IMR-90 (cell line): ENCODE measurements around the gene HORMAD2. TPM values are rescaled to one million over a fixed set of nuclear protein-coding genes. Genes with fewer than 3 reads are reported as not detected.

Source experiments
- ATAC-seq: fragments of 200-7000 bp; cut with Tn5 transposase; 2 replicates; pipeline ENCODE4 v1.9.1; 2020; ENCODE audit warnings: low read depth, mild to moderate bottlenecking, moderate library complexity
- BruUV-seq: library from RNA; stranded (reverse); fragments of 400-500 nt; replicated peaks from 2 replicates; lab custom pipeline; 2021; lab: Mats Ljungman, UMichigan
- CTCF ChIA-PET: fragments of 300-600 bp; formaldehyde crosslinking; extraction: SDS; loops from one replicate; lab custom pipeline; 2021; ENCODE audit warnings: antibody characterized with exemption; lab: Yijun Ruan, JAX
- POLR2A ChIA-PET: fragments of 300-600 bp; sonication (Branson Sonifier 250); formaldehyde crosslinking; loops from one replicate; lab custom pipeline; 2022; ENCODE audit warnings: antibody characterized with exemption; ENCODE audit not compliant: unreplicated experiment; lab: Charles Lee
- DNase-seq: peaks from one replicate; pipeline ENCODE4 v3.0.0; 2013
- H2AFZ ChIP-seq: replicated peaks from 2 replicates; pipeline ENCODE3; 2013; ENCODE audit warnings: low read length, mild to moderate bottlenecking; ENCODE audit not compliant: poor library complexity
- H2AK5ac ChIP-seq: 2 replicates; pipeline ENCODE4 v1.6.1; 2013; ENCODE audit warnings: low read depth, low read length, inconsistent platforms
- H2AK9ac ChIP-seq: replicated peaks from 2 replicates; pipeline ENCODE3; 2013; ENCODE audit warnings: mild to moderate bottlenecking, low read depth, low read length, moderate library complexity; ENCODE audit not compliant: poor library complexity
- H2BK120ac ChIP-seq: 2 replicates; pipeline ENCODE4 v1.6.1; 2013; ENCODE audit warnings: low read depth, low read length, inconsistent platforms
- H2BK15ac ChIP-seq: 3 replicates; pipeline ENCODE4 v1.6.1; 2013; ENCODE audit warnings: low read depth, low read length, inconsistent platforms
- H2BK20ac ChIP-seq: 2 replicates; pipeline ENCODE4 v1.6.1; 2013; ENCODE audit warnings: low read depth, mild to moderate bottlenecking, inconsistent platforms, low read length, moderate library complexity
- H2BK5ac ChIP-seq: 2 replicates; pipeline ENCODE4 v1.6.1; 2013; ENCODE audit warnings: mild to moderate bottlenecking, low read depth, low read length, inconsistent platforms; ENCODE audit not compliant: poor library complexity, severe bottlenecking
- H3K14ac ChIP-seq: replicated peaks from 2 replicates; pipeline ENCODE4 v1.6.1; 2013; ENCODE audit warnings: low read depth, low read length, inconsistent platforms
- H3K18ac ChIP-seq: 2 replicates; pipeline ENCODE4 v1.6.1; 2013; ENCODE audit warnings: low read depth, low read length, control low read depth
- H3K23ac ChIP-seq: 2 replicates; pipeline ENCODE4 v1.6.1; 2013; ENCODE audit warnings: low read depth, low read length, inconsistent platforms
- H3K27ac ChIP-seq: 2 replicates; pipeline ENCODE4 v1.5.1; 2013; ENCODE audit warnings: mild to moderate bottlenecking, control low read depth, low read length; ENCODE audit not compliant: insufficient read depth
- H3K27me3 ChIP-seq: 2 replicates; pipeline ENCODE4 v1.6.1; 2013; ENCODE audit warnings: low read length; ENCODE audit not compliant: control insufficient read depth, insufficient read depth
- H3K36me3 ChIP-seq: 2 replicates; pipeline ENCODE4 v1.6.1; 2013; ENCODE audit warnings: low read length, mixed read lengths; ENCODE audit not compliant: control insufficient read depth, insufficient read depth
- H3K4ac ChIP-seq: 2 replicates; pipeline ENCODE4 v1.6.1; 2013; ENCODE audit warnings: low read depth, low read length, inconsistent platforms
- H3K4me1 ChIP-seq: 2 replicates; pipeline ENCODE4 v1.6.1; 2013; ENCODE audit warnings: low read length, mixed read lengths; ENCODE audit not compliant: control insufficient read depth, insufficient read depth
- H3K4me2 ChIP-seq: 2 replicates; pipeline ENCODE4 v1.6.1; 2013; ENCODE audit warnings: low read depth, mild to moderate bottlenecking, control low read depth, low read length, moderate library complexity
- H3K4me3 ChIP-seq: 2 replicates; pipeline ENCODE4 v1.5.1; 2013; ENCODE audit warnings: low read depth, mild to moderate bottlenecking, control low read depth, low read length, moderate library complexity; ENCODE audit not compliant: insufficient read depth
- H3K56ac ChIP-seq: 2 replicates; pipeline ENCODE4 v1.6.1; 2013; ENCODE audit warnings: low read length, inconsistent platforms; ENCODE audit not compliant: insufficient read depth; ENCODE audit errors: extremely low read depth
- H3K79me1 ChIP-seq, 2 experiments: 2 replicates each; pipeline ENCODE4 v1.6.1; 2013; ENCODE audit warnings: low read length in 2 of 2, inconsistent platforms in 1 of 2, low read depth in 1 of 2
- H3K9ac ChIP-seq: 2 replicates; pipeline ENCODE4 v1.6.1; 2013; ENCODE audit warnings: low read depth, low read length, control low read depth
- H3K9me1 ChIP-seq: 2 replicates; pipeline ENCODE4 v1.6.1; 2013; ENCODE audit warnings: low read length, inconsistent platforms; ENCODE audit not compliant: insufficient read depth
- H3K9me3 ChIP-seq: 2 replicates; pipeline ENCODE4 v1.6.1; 2013; ENCODE audit warnings: low read length; ENCODE audit not compliant: control insufficient read depth, insufficient read depth
- H4K20me1 ChIP-seq: 2 replicates; pipeline ENCODE4 v1.6.1; 2013; ENCODE audit warnings: low read length, inconsistent platforms; ENCODE audit not compliant: insufficient read depth
- H4K5ac ChIP-seq: 2 replicates; pipeline ENCODE4 v1.6.1; 2013; ENCODE audit warnings: mild to moderate bottlenecking, low read depth, low read length, control low read depth
- H4K8ac ChIP-seq, 2 experiments: 2 replicates each; pipeline ENCODE4 v1.6.1; 2013; ENCODE audit warnings: low read depth in 2 of 2, low read length in 2 of 2, control low read depth in 1 of 2, inconsistent platforms in 1 of 2
- H4K91ac ChIP-seq: 2 replicates; pipeline ENCODE4 v1.6.1; 2013; ENCODE audit warnings: low read depth, low read length, inconsistent platforms; ENCODE audit not compliant: insufficient read depth
- BHLHE40 ChIP-seq: fragments of 150-350 bp; IDR thresholded peaks from 2 replicates; pipeline ENCODE4 v1.6.1; 2016; ENCODE audit warnings: mild to moderate bottlenecking, low read depth, low read length
- CEBPB ChIP-seq: IDR thresholded peaks from 2 replicates; pipeline ENCODE4 v1.6.1; 2012; ENCODE audit warnings: low read depth, low read length, improper control_type of control experiment
- CHD1 ChIP-seq: IDR thresholded peaks from 2 replicates; pipeline ENCODE4 v1.6.1; 2012; ENCODE audit warnings: low read depth, low read length, improper control_type of control experiment
- FOS ChIP-seq: fragments of 150-350 bp; IDR thresholded peaks from 2 replicates; pipeline ENCODE4 v1.6.1; 2016; ENCODE audit warnings: low read depth, low read length
- MAFK ChIP-seq: IDR thresholded peaks from 2 replicates; pipeline ENCODE4 v1.6.1; 2012; ENCODE audit warnings: low read depth, low read length, improper control_type of control experiment
- MAZ ChIP-seq: IDR thresholded peaks from 2 replicates; pipeline ENCODE4 v1.6.1; 2012; ENCODE audit warnings: low read depth, mild to moderate bottlenecking, low read length, improper control_type of control experiment, moderate library complexity, borderline replicate concordance
- MXI1 ChIP-seq: IDR thresholded peaks from 2 replicates; pipeline ENCODE4 v1.6.1; 2012; ENCODE audit warnings: low read depth, mild to moderate bottlenecking, low read length, moderate library complexity, borderline replicate concordance
- NFE2L2 ChIP-seq: fragments of 150-350 bp; IDR thresholded peaks from 2 replicates; pipeline ENCODE4 v1.6.1; 2016; ENCODE audit warnings: low read depth, mild to moderate bottlenecking, low read length
- POLR2A ChIP-seq: IDR thresholded peaks from 2 replicates; pipeline ENCODE4 v1.6.1; 2012; ENCODE audit warnings: mild to moderate bottlenecking, low read depth, low read length
- RAD21 ChIP-seq: IDR thresholded peaks from 2 replicates; pipeline ENCODE4 v1.6.1; 2012; ENCODE audit warnings: low read length, improper control_type of control experiment
- RCOR1 ChIP-seq: IDR thresholded peaks from 2 replicates; pipeline ENCODE4 v1.6.1; 2012; ENCODE audit warnings: mild to moderate bottlenecking, low read length, improper control_type of control experiment; ENCODE audit not compliant: insufficient replicate concordance
- RFX5 ChIP-seq: IDR thresholded peaks from 2 replicates; pipeline ENCODE4 v1.8.0; 2012; ENCODE audit warnings: low read depth, mild to moderate bottlenecking, low read length, moderate library complexity
- SMC3 ChIP-seq: fragments of 150-350 bp; IDR thresholded peaks from 2 replicates; pipeline ENCODE4 v1.6.1; 2016; ENCODE audit warnings: low read depth, mild to moderate bottlenecking, antibody characterized with exemption, low read length, moderate library complexity
- WGBS, 2 experiments: methylation state at CpG; one replicate each; pipeline versions ENCODE4 v1.1.5 to v1.1.7; 2013; ENCODE audit warnings: missing lambda C conversion rate in 2 of 2; ENCODE audit not compliant: insufficient read length in 1 of 2; ENCODE audit errors: extremely low coverage in 2 of 2; 5-methylcytosine and 5-hydroxymethylcytosine counted together
- dilution Hi-C: fragments of 300-500 bp; cut with HindIII; formaldehyde crosslinking; loops from one replicate; pipeline ENCODE4 v1.14.3; 2018; ENCODE audit warnings: low sequenced_read_pairs; ENCODE audit not compliant: unreplicated experiment
- in situ Hi-C: fragments of 300-500 bp; cut with MboI; formaldehyde crosslinking; loops from 3 replicates; pipeline ENCODE4 v1.14.3; 2019; ENCODE audit warnings: low sequenced_read_pairs, inconsistent platforms, mixed read lengths
- intact Hi-C: fragments of 100-400 bp; cut with micrococcal nuclease; formaldehyde crosslinking; loops from 2 replicates; pipeline ENCODE4 v1.10.0; 2022
- polyA plus RNA-seq, 3 experiments: library from polyadenylated mRNA; depleted of rRNA; stranded (reverse); fragments of >200 nt; gene quantifications; 2 replicates each; pipeline ENCODE4 v1.2.3, GENCODE V29; 2012; ENCODE audit warnings: low replicate concordance in 1 of 3
- total RNA-seq: library from RNA; depleted of rRNA; stranded (reverse); fragments of >200 nt; gene quantifications from 2 replicates; pipeline ENCODE4 v1.2.3, GENCODE V29; 2012
- TF ChIP-seq, protein P1 (sequence below): fragments of 150-350 bp; IDR thresholded peaks from 2 replicates; pipeline ENCODE4 v1.6.1; 2016; ENCODE audit warnings: low read depth, mild to moderate bottlenecking, low read length, moderate library complexity, borderline replicate concordance
- TF ChIP-seq, protein P2 (sequence below): fragments of 150-350 bp; IDR thresholded peaks from 2 replicates; pipeline ENCODE4 v1.6.1; 2017; ENCODE audit warnings: mild to moderate bottlenecking, antibody characterized with exemption, low read length, low read depth
- TF ChIP-seq, protein P3 (sequence below): conservative IDR thresholded peaks from 2 replicates; pipeline ENCODE4 v1.5.1; 2012; ENCODE audit warnings: mild to moderate bottlenecking, low read depth, low read length, improper control_type of control experiment

The HORMAD2 gene
- total and polyA plus RNA-seq, 2 of the 4 experiments (the other 2 are of a cell fraction): not detected

DNA sequence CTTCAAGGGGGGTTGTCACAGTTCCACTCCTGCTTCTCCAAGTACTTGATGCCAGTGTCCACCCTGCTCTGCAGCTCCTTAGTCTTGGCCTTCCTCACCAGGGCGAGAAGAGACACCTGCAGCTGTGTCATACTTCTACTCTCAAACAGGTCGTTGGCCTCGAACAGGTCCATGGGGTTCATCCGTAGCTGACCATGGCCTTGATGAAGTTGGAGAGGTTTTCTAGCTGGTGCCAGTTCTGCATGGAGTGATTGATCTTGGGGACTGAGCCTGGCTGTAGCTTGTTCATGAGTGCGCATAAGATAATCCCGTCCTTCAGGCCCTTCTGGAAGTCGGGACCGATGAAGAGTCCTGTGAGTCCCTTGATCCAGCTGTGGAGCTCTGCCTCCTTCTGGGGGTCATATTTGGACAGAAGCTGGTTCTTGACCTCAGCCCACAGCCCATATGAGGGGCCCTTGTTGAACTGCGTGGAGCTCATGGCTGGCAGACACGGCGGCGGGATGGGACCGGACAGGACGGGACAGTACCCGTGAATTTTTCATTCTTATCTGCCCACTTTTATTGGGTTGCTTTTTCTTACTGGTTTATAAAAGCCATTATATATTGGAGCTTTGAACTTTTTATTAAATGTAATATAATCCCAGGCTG, 33.4 kb upstream of the HORMAD2 start:
- ATAC-seq (no peak), DNase-seq (no peak)
- Histone ChIP-seq H4K20me1 (no peaks in the 10 kb centered on the region), H3K9ac (no peak overlapping the region), H3K27ac (no peak overlapping the region), H2BK15ac (no peak overlapping the region), H3K27me3 (no peaks in the 10 kb centered on the region), H3K14ac (no peak overlapping the region), H2AK9ac (no peak overlapping the region), H4K8ac (no peak overlapping the region), H2BK20ac (no peak overlapping the region), H3K4me1 (peaks cover 4% of the 10 kb centered on the region; the same call in 1 of the 2 replicates), H2AFZ (no peak overlapping the region), H3K36me3 (no peaks in the 10 kb centered on the region), H3K9me3 (no peaks in the 10 kb centered on the region), H2BK120ac (no peak overlapping the region), H3K4me3 (no peak overlapping the region), H4K91ac (no peak overlapping the region), H2AK5ac (no peak overlapping the region), H3K79me1 (no peaks in the 10 kb centered on the region), H3K56ac (no peak overlapping the region), H3K18ac (no peak overlapping the region), H2BK5ac (no peak overlapping the region), H3K4ac (no peak overlapping the region), H3K9me1 (peaks cover 2% of the 10 kb centered on the region), H3K4me2 (no peak overlapping the region), H4K5ac (no peak overlapping the region), H3K23ac (no peak overlapping the region)
- dilution Hi-C loops (loop anchor here (25.0 kb wide), 1 partner anchor 360 kb away; no protein-coding TSS in a partner anchor), intact Hi-C loops (no loop called here), in situ Hi-C loops (no loop called here)
- POLR2A ChIA-PET: no interaction called here
- CTCF ChIA-PET: interaction anchor here (0.5 kb wide), 1 partner anchor 1243 kb away, joined by 3 read pairs; no protein-coding TSS in a partner anchor
- TF ChIP-seq POLR2A: no peak
- TF ChIP-seq, protein P1, sequence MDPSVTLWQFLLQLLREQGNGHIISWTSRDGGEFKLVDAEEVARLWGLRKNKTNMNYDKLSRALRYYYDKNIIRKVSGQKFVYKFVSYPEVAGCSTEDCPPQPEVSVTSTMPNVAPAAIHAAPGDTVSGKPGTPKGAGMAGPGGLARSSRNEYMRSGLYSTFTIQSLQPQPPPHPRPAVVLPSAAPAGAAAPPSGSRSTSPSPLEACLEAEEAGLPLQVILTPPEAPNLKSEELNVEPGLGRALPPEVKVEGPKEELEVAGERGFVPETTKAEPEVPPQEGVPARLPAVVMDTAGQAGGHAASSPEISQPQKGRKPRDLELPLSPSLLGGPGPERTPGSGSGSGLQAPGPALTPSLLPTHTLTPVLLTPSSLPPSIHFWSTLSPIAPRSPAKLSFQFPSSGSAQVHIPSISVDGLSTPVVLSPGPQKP: no peak
- TF ChIP-seq MXI1: no peak
- no peak for TF ChIP-seq RCOR1
- TF ChIP-seq RFX5: no peak
- no peak for TF ChIP-seq FOS
- no peak for TF ChIP-seq MAFK
- TF ChIP-seq SMC3: no peak
- TF ChIP-seq, protein P2, sequence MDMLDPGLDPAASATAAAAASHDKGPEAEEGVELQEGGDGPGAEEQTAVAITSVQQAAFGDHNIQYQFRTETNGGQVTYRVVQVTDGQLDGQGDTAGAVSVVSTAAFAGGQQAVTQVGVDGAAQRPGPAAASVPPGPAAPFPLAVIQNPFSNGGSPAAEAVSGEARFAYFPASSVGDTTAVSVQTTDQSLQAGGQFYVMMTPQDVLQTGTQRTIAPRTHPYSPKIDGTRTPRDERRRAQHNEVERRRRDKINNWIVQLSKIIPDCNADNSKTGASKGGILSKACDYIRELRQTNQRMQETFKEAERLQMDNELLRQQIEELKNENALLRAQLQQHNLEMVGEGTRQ: no peak
- no peak for TF ChIP-seq CHD1
- TF ChIP-seq NFE2L2: no peak
- no peak for TF ChIP-seq MAZ
- TF ChIP-seq BHLHE40: no peak
- TF ChIP-seq, protein P3, sequence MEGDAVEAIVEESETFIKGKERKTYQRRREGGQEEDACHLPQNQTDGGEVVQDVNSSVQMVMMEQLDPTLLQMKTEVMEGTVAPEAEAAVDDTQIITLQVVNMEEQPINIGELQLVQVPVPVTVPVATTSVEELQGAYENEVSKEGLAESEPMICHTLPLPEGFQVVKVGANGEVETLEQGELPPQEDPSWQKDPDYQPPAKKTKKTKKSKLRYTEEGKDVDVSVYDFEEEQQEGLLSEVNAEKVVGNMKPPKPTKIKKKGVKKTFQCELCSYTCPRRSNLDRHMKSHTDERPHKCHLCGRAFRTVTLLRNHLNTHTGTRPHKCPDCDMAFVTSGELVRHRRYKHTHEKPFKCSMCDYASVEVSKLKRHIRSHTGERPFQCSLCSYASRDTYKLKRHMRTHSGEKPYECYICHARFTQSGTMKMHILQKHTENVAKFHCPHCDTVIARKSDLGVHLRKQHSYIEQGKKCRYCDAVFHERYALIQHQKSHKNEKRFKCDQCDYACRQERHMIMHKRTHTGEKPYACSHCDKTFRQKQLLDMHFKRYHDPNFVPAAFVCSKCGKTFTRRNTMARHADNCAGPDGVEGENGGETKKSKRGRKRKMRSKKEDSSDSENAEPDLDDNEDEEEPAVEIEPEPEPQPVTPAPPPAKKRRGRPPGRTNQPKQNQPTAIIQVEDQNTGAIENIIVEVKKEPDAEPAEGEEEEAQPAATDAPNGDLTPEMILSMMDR: no peak
- no peak for TF ChIP-seq RAD21
- TF ChIP-seq CEBPB: no peak
- no TSS peak for BruUV-seq
- 88% methylated on average over 4 of the region's 15 CpGs; no CpG with 5 or more reads in 1 of the 2 experiments for WGBS, 2 experiments
